Measurements from ENCODE around the gene DOCK6.

DOCK6 gene

GRCh38 chr19:11194656-11195558 is 67.4 kb downstream of the DOCK6 start:
- Histone ChIP-seq H3K9me3 (ENCODE audit: insufficient read depth, low read depth, low read length) (peaks cover 2% of the 10 kb centered on the region), H3K14ac (ENCODE audit: low read length) (no peak overlapping the region), H2BK12ac (ENCODE audit: low read length) (no peak overlapping the region), H3K4me2 (ENCODE audit: low read length) (no peak overlapping the region), H3K79me2 (ENCODE audit: control insufficient read depth, insufficient read depth, low read length, poor library complexity) (peaks cover 5% of the 10 kb centered on the region), H4K12ac (ENCODE audit: low read depth, low read length) (no peak overlapping the region), H2AK5ac (ENCODE audit: low read length) (no peak overlapping the region), H3K4me3 (ENCODE audit: low read depth, low read length) (no peak overlapping the region), H2BK120ac (ENCODE audit: insufficient read depth, low read length, poor library complexity) (no peak overlapping the region), H3K9ac (ENCODE audit: low read length) (no peak overlapping the region), H3K4me1 (ENCODE audit: control insufficient read depth in 1 of 2, insufficient read depth in 2 of 2, low read length in 2 of 2) (peaks cover 2 to 9% of the 10 kb centered on the region in 2 experiments), H3K4ac (ENCODE audit: low read depth, low read length) (no peak overlapping the region), H3K27ac (ENCODE audit: low read depth, low read length) (no peak overlapping the region), H4K91ac (ENCODE audit: low read depth, low read length) (no peak overlapping the region), H3K79me1 (ENCODE audit: low read length) (peaks cover 5% of the 10 kb centered on the region), H3K23ac (ENCODE audit: low read length) (no peak overlapping the region), H3K18ac (ENCODE audit: low read length) (no peak overlapping the region), H3K36me3 (ENCODE audit: control insufficient read depth in 1 of 2, insufficient read depth in 2 of 2, low read length in 2 of 2) (peaks cover 15 to 24% of the 10 kb centered on the region in 2 experiments), H4K8ac (ENCODE audit: low read depth, low read length) (no peak overlapping the region), H3K27me3 (ENCODE audit: insufficient read depth, low read length) (no peaks in the 10 kb centered on the region), H2AFZ (ENCODE audit: insufficient read depth, low read length, poor library complexity) (no peak overlapping the region), H2BK5ac (ENCODE audit: low read depth, low read length, poor library complexity) (no peak overlapping the region)
- no peak for DNase-seq
- WGBS (ENCODE audit: extremely low coverage, insufficient coverage, insufficient read length), result no CpG with 5 or more reads among the region's 20 CpGs

- WGBS (ENCODE audit: extremely low coverage, insufficient coverage, insufficient read length), result no CpG with 5 or more reads among the region's 8 CpGs
- Histone ChIP-seq H3K27ac (ENCODE audit: low read depth, low read length) (no peak overlapping the region), H3K4me2 (ENCODE audit: low read length) (no peak overlapping the region), H3K4me3 (ENCODE audit: low read depth, low read length) (no peak overlapping the region), H3K23ac (ENCODE audit: low read length) (no peak overlapping the region), H4K91ac (ENCODE audit: low read depth, low read length) (no peak overlapping the region), H3K36me3 (ENCODE audit: control insufficient read depth in 1 of 2, insufficient read depth in 2 of 2, low read length in 2 of 2) (peaks cover 15 to 24% of the 10 kb centered on the region in 2 experiments), H4K12ac (ENCODE audit: low read depth, low read length) (no peak overlapping the region), H3K79me1 (ENCODE audit: low read length) (peaks cover 7% of the 10 kb centered on the region), H3K14ac (ENCODE audit: low read length) (no peak overlapping the region), H2BK12ac (ENCODE audit: low read length) (no peak overlapping the region), H3K4ac (ENCODE audit: low read depth, low read length) (no peak overlapping the region), H3K9me3 (ENCODE audit: insufficient read depth, low read depth, low read length) (peaks cover 2% of the 10 kb centered on the region), H3K79me2 (ENCODE audit: control insufficient read depth, insufficient read depth, low read length, poor library complexity) (peaks cover 5% of the 10 kb centered on the region), H2BK5ac (ENCODE audit: low read depth, low read length, poor library complexity) (no peak overlapping the region), H3K27me3 (ENCODE audit: insufficient read depth, low read length) (no peaks in the 10 kb centered on the region), H2BK120ac (ENCODE audit: insufficient read depth, low read length, poor library complexity) (no peak overlapping the region), H2AFZ (ENCODE audit: insufficient read depth, low read length, poor library complexity) (no peak overlapping the region), H3K18ac (ENCODE audit: low read length) (no peak overlapping the region), H2AK5ac (ENCODE audit: low read length) (no peak overlapping the region), H3K9ac (ENCODE audit: low read length) (no peak overlapping the region), H3K4me1 (ENCODE audit: control insufficient read depth in 1 of 2, insufficient read depth in 2 of 2, low read length in 2 of 2) (peaks cover 2 to 9% of the 10 kb centered on the region in 2 experiments), H4K8ac (ENCODE audit: low read depth, low read length) (no peak overlapping the region)
- DNase-seq, result no peak
Measured at GRCh38 chr19:11194173-11194572, 68.2 kb downstream of the DOCK6 start.

GRCh38 chr19:11192957-11193939 is 69.1 kb downstream of the DOCK6 start:
- Histone ChIP-seq H2BK120ac (ENCODE audit: insufficient read depth, low read length, poor library complexity) (no peak overlapping the region), H3K79me1 (ENCODE audit: low read length) (peaks cover 7% of the 10 kb centered on the region), H3K79me2 (ENCODE audit: control insufficient read depth, insufficient read depth, low read length, poor library complexity) (peaks cover 5% of the 10 kb centered on the region), H3K27me3 (ENCODE audit: insufficient read depth, low read length) (no peaks in the 10 kb centered on the region), H3K4me3 (ENCODE audit: low read depth, low read length) (no peak overlapping the region), H3K4me1 (ENCODE audit: control insufficient read depth in 1 of 2, insufficient read depth in 2 of 2, low read length in 2 of 2) (peaks cover 2 to 9% of the 10 kb centered on the region in 2 experiments), H2AK5ac (ENCODE audit: low read length) (no peak overlapping the region), H3K4ac (ENCODE audit: low read depth, low read length) (no peak overlapping the region), H3K27ac (ENCODE audit: low read depth, low read length) (no peak overlapping the region), H4K12ac (ENCODE audit: low read depth, low read length) (no peak overlapping the region), H3K18ac (ENCODE audit: low read length) (no peak overlapping the region), H2AFZ (ENCODE audit: insufficient read depth, low read length, poor library complexity) (no peak overlapping the region), H3K9ac (ENCODE audit: low read length) (no peak overlapping the region), H3K36me3 (ENCODE audit: control insufficient read depth in 1 of 2, insufficient read depth in 2 of 2, low read length in 2 of 2) (peaks cover 19 to 28% of the 10 kb centered on the region in 2 experiments), H3K23ac (ENCODE audit: low read length) (no peak overlapping the region), H4K91ac (ENCODE audit: low read depth, low read length) (no peak overlapping the region), H4K8ac (ENCODE audit: low read depth, low read length) (no peak overlapping the region), H3K14ac (ENCODE audit: low read length) (no peak overlapping the region), H3K9me3 (ENCODE audit: insufficient read depth, low read depth, low read length) (peaks cover 2% of the 10 kb centered on the region), H2BK5ac (ENCODE audit: low read depth, low read length, poor library complexity) (no peak overlapping the region), H2BK12ac (ENCODE audit: low read length) (no peak overlapping the region), H3K4me2 (ENCODE audit: low read length) (no peak overlapping the region)
- DNase-seq, result no peak
- WGBS (ENCODE audit: extremely low coverage, insufficient coverage, insufficient read length), result no CpG with 5 or more reads among the region's 68 CpGs

GRCh38 chr19:11191934-11192333 is 70.4 kb downstream of the DOCK6 start:
- no peak overlapping the region for H3K4ac ChIP-seq (ENCODE audit: low read depth, low read length)
- no peak overlapping the region for H4K8ac ChIP-seq (ENCODE audit: low read depth, low read length)
- no peak overlapping the region for H3K14ac ChIP-seq (ENCODE audit: low read length)
- no peak overlapping the region for H2AFZ ChIP-seq (ENCODE audit: insufficient read depth, low read length, poor library complexity)
- no peak overlapping the region for H2AK5ac ChIP-seq (ENCODE audit: low read length)
- no peak overlapping the region for H3K27ac ChIP-seq (ENCODE audit: low read depth, low read length)
- H4K91ac ChIP-seq (ENCODE audit: low read depth, low read length), result no peak overlapping the region
- H3K18ac ChIP-seq (ENCODE audit: low read length), result no peak overlapping the region
- H3K4me1 ChIP-seq (ENCODE audit: control insufficient read depth in 1 of 2, insufficient read depth in 2 of 2, low read length in 2 of 2), result peaks cover 2 to 6% of the 10 kb centered on the region in 2 experiments
- no peaks in the 10 kb centered on the region for H3K27me3 ChIP-seq (ENCODE audit: insufficient read depth, low read length)
- H3K79me2 ChIP-seq (ENCODE audit: control insufficient read depth, insufficient read depth, low read length, poor library complexity), result peaks cover under 1% of the 10 kb centered on the region
- peaks cover 19 to 28% of the 10 kb centered on the region in 2 experiments for H3K36me3 ChIP-seq (ENCODE audit: control insufficient read depth in 1 of 2, insufficient read depth in 2 of 2, low read length in 2 of 2)
- H2BK120ac ChIP-seq (ENCODE audit: insufficient read depth, low read length, poor library complexity), result no peak overlapping the region
- no peak overlapping the region for H4K12ac ChIP-seq (ENCODE audit: low read depth, low read length)
- no peak overlapping the region for H3K4me2 ChIP-seq (ENCODE audit: low read length)
- H3K9ac ChIP-seq (ENCODE audit: low read length), result no peak overlapping the region
- peaks cover 3% of the 10 kb centered on the region for H3K79me1 ChIP-seq (ENCODE audit: low read length)
- no peak overlapping the region for H3K4me3 ChIP-seq (ENCODE audit: low read depth, low read length)
- H2BK5ac ChIP-seq (ENCODE audit: low read depth, low read length, poor library complexity), result no peak overlapping the region
- H2BK12ac ChIP-seq (ENCODE audit: low read length), result no peak overlapping the region
- H3K9me3 ChIP-seq (ENCODE audit: insufficient read depth, low read depth, low read length), result no peaks in the 10 kb centered on the region
- H3K23ac ChIP-seq (ENCODE audit: low read length), result no peak overlapping the region
- peak in 1 of 2 donors; percentile 36 for DNase-seq
- WGBS (ENCODE audit: extremely low coverage, insufficient coverage, insufficient read length), result no CpG with 5 or more reads among the region's 5 CpGs
